Measurements from ENCODE around the gene TCEA2. TPM values are rescaled to one million over a fixed set of nuclear protein-coding genes. Genes with fewer than 3 reads are reported as not detected.

Gene TCEA2
- total and polyA plus RNA-seq, 9 of the 15 experiments (the other 6 are each of a cell fraction or from before 2014, with no cell fraction given), result 1.4 to 28.7 (median 5.4) TPM

GRCh38 chr20:64048402-64049044 is 14.5 kb upstream of the TCEA2 start (continued):
- TF ChIP-seq MBD1 (CRISPR knock-in tag; IDR thresholded peaks at IDR 0.05) (peak; percentile 75; the same call in 1 of the 2 replicates), CCNT2 (IDR thresholded peaks at IDR 0.05; ENCODE audit: borderline replicate concordance, extremely low read depth, insufficient read length, low read depth, low read length) (peak; percentile 41), GATAD2B (IDR thresholded peaks at IDR 0.05; ENCODE audit: borderline replicate concordance) (peak; percentile 36; the same call in 1 of the 2 replicates), HIVEP1 (CRISPR knock-in tag; IDR thresholded peaks at IDR 0.05) (no peak), USF2 (CRISPR knock-in tag; IDR thresholded peaks at IDR 0.05) (no peak), HDAC8 (tag; IDR thresholded peaks at IDR 0.05) (no peak), E2F6 (IDR thresholded peaks at IDR 0.05; ENCODE audit: borderline replicate concordance in 1 of 2, extremely low read depth in 1 of 2, insufficient read depth in 1 of 2, insufficient read length in 1 of 2, low read depth in 1 of 2, low read length in 1 of 2, poor library complexity in 1 of 2, severe bottlenecking in 1 of 2) (peak in 1 of 2 experiments; percentile 78), FIP1L1 (IDR thresholded peaks at IDR 0.05; ENCODE audit: low read depth, low read length, poor library complexity, severe bottlenecking) (peak; percentile 58), ZNF707 (CRISPR knock-in tag; conservative IDR thresholded peaks at IDR 0.05) (no peak), EGR1 (conservative IDR thresholded peaks at IDR 0.05) (peak; percentile 41), UBTF (IDR thresholded peaks at IDR 0.05; ENCODE audit: borderline replicate concordance in 1 of 2, low read depth in 2 of 2, low read length in 2 of 2) (peak; percentile 41 to 52; a peak in 2 of 4 replicates), ZNF766 (CRISPR knock-in tag; conservative IDR thresholded peaks at IDR 0.05) (no peak), YY1 (IDR thresholded peaks at IDR 0.05; ENCODE audit: borderline replicate concordance in 1 of 3, control insufficient read depth in 1 of 3, extremely low read depth in 1 of 3, insufficient read depth in 3 of 3, insufficient read length in 1 of 3, insufficient replicate concordance in 2 of 3, low read depth in 1 of 3, low read length in 2 of 3) (peak in 1 of 3 experiments; percentile 30), ZNF561 (CRISPR knock-in tag; conservative IDR thresholded peaks at IDR 0.05) (no peak), RBM25 (IDR thresholded peaks at IDR 0.05; ENCODE audit: low read depth, low read length, severe bottlenecking) (no peak), SAFB (IDR thresholded peaks at IDR 0.05; ENCODE audit: borderline replicate concordance, low read depth, low read length) (peak; percentile 57; the same call in 1 of the 2 replicates), STAT5B (CRISPR knock-in tag; IDR thresholded peaks at IDR 0.05) (no peak)
